GM23248 (cell line): Measurements from ENCODE around the gene TRAK1. TPM values are rescaled to one million over a fixed set of nuclear protein-coding genes. Genes with fewer than 3 reads are reported as not detected.

ENCODE experiments used
- DNase-seq: peaks from one replicate; pipeline ENCODE4 v3.0.0-alpha.2; 2015
- H2AFZ ChIP-seq: fragments of 200-600 bp; sonication (generic); 2 replicates; pipeline ENCODE4 v1.6.1; 2016; ENCODE audit warnings: antibody characterized with exemption
- H3F3A ChIP-seq: fragments of 200-600 bp; sonication (generic); 2 replicates; pipeline ENCODE4 v1.6.1; 2016; ENCODE audit warnings: mild to moderate bottlenecking, antibody characterized with exemption, mixed run types; ENCODE audit not compliant: insufficient read depth
- H3K27ac ChIP-seq: fragments of 200-600 bp; sonication (generic); 2 replicates; pipeline ENCODE4 v1.5.1; 2016; ENCODE audit warnings: mild to moderate bottlenecking
- H3K27me3 ChIP-seq: fragments of 200-600 bp; sonication (generic); replicated peaks from 2 replicates; pipeline ENCODE4 v1.6.1; 2016; ENCODE audit warnings: mild to moderate bottlenecking; ENCODE audit not compliant: insufficient read depth
- H3K36me3 ChIP-seq: fragments of 200-600 bp; sonication (generic); 2 replicates; pipeline ENCODE4 v1.6.1; 2016; ENCODE audit warnings: low read depth, mild to moderate bottlenecking
- H3K4me1 ChIP-seq: fragments of 200-600 bp; sonication (generic); 2 replicates; pipeline ENCODE4 v1.6.1; 2016; ENCODE audit warnings: mild to moderate bottlenecking; ENCODE audit not compliant: insufficient read depth
- H3K4me2 ChIP-seq: fragments of 200-600 bp; sonication (generic); one replicate; pipeline ENCODE4 v1.6.1; 2016; ENCODE audit warnings: mild to moderate bottlenecking; ENCODE audit not compliant: unreplicated experiment
- H3K4me3 ChIP-seq: fragments of 200-600 bp; sonication (generic); 2 replicates; pipeline ENCODE4 v1.5.1; 2016; ENCODE audit warnings: mild to moderate bottlenecking
- H3K79me2 ChIP-seq: fragments of 200-600 bp; sonication (generic); 2 replicates; pipeline ENCODE4 v1.6.1; 2016; ENCODE audit warnings: mild to moderate bottlenecking; ENCODE audit not compliant: insufficient read depth
- H3K9ac ChIP-seq: fragments of 200-600 bp; sonication (generic); 2 replicates; pipeline ENCODE4 v1.6.1; 2016; ENCODE audit warnings: mild to moderate bottlenecking
- H3K9me2 ChIP-seq: fragments of 200-600 bp; sonication (generic); 2 replicates; pipeline ENCODE4 v1.6.1; 2016; ENCODE audit warnings: mixed run types, mild to moderate bottlenecking, moderate library complexity; ENCODE audit not compliant: insufficient read depth
- H3K9me3 ChIP-seq: fragments of 200-600 bp; sonication (generic); one replicate; pipeline ENCODE4 v1.6.1; 2017; ENCODE audit warnings: low read depth
- H4K20me1 ChIP-seq: fragments of 200-600 bp; sonication (generic); 2 replicates; pipeline ENCODE4 v1.6.0; 2016; ENCODE audit not compliant: insufficient read depth
- EZH2 ChIP-seq: fragments of 200-600 bp; sonication (generic); IDR thresholded peaks from 2 replicates; pipeline ENCODE4 v1.6.1; 2018; ENCODE audit warnings: antibody characterized with exemption, mild to moderate bottlenecking; ENCODE audit not compliant: insufficient read depth, poor library complexity, severe bottlenecking
- EZH2phosphoT487 ChIP-seq: fragments of 200-600 bp; sonication (generic); IDR thresholded peaks from 2 replicates; pipeline ENCODE4 v1.6.1; 2018; ENCODE audit warnings: antibody characterized with exemption, moderate library complexity, mild to moderate bottlenecking, low read depth; ENCODE audit not compliant: insufficient read depth
- WGBS, 2 experiments: methylation state at CpG; one replicate each; pipeline ENCODE4 v1.1.6; 2015 to 2017; ENCODE audit warnings: low lambda C conversion rate in 2 of 2, low coverage in 1 of 2; ENCODE audit errors: missing lambda C conversion rate in 2 of 2; 5-methylcytosine and 5-hydroxymethylcytosine counted together
- in situ Hi-C: fragments of 300-500 bp; cut with MboI; formaldehyde crosslinking; loops from 2 replicates; pipeline ENCODE4 v1.15.0; 2020
- polyA plus RNA-seq: library from polyadenylated mRNA; unstranded; fragments of >200 nt; fragmentation: Nextera tagmentation; extraction: Ambion mirVana; gene quantifications from 2 replicates; pipeline ENCODE4 v1.2.1, GENCODE V29; 2016
- total RNA-seq: library from RNA; depleted of rRNA; stranded (reverse); fragments of >200 nt; shearing (Covaris generic); gene quantifications from 2 replicates; pipeline ENCODE4 v1.2.3, GENCODE V29; 2014

Gene TRAK1
- total and polyA plus RNA-seq, 2 experiments from 2014 or later, result 13.6 to 51.0 TPM

- Histone ChIP-seq H3K4me3 (no peak overlapping the region), H3K36me3 (no peaks in the 10 kb centered on the region), H3F3A (no peaks in the 10 kb centered on the region), H3K9me2 (no peaks in the 10 kb centered on the region), H3K4me1 (no peaks in the 10 kb centered on the region), H3K27me3 (peaks cover 46% of the 10 kb centered on the region), H2AFZ (no peak overlapping the region), H4K20me1 (no peaks in the 10 kb centered on the region), H3K9ac (no peak overlapping the region), H3K79me2 (no peaks in the 10 kb centered on the region), H3K9me3 (no peaks in the 10 kb centered on the region), H3K27ac (no peak overlapping the region), H3K4me2 (no peak overlapping the region)
- 6 to 8% methylated on average over 9 of the region's 9 CpGs for whole genome bisulfite sequencing, 2 experiments
- TF ChIP-seq EZH2, result no peak
- no peak for TF ChIP-seq EZH2phosphoT487
- in situ Hi-C loops, result loop anchor here (5.0 kb wide), 1 partner anchor 200 kb away; no protein-coding TSS in a partner anchor
- DNase-seq, result peak; percentile 69
These were observed 156.4 kb downstream of the TRAK1 start for GRCh38 chr3:42247576-42248027.

- Histone ChIP-seq H3K9me3 (no peaks in the 10 kb centered on the region), H3K9ac (no peak overlapping the region), H3K36me3 (no peaks in the 10 kb centered on the region), H3K4me2 (no peak overlapping the region), H3K27ac (no peak overlapping the region), H2AFZ (no peak overlapping the region), H3F3A (peaks cover under 1% of the 10 kb centered on the region; the same call in 1 of the 2 replicates), H3K4me3 (no peak overlapping the region), H3K79me2 (no peaks in the 10 kb centered on the region), H3K4me1 (peaks cover 19% of the 10 kb centered on the region), H3K9me2 (no peaks in the 10 kb centered on the region), H4K20me1 (no peaks in the 10 kb centered on the region), H3K27me3 (peaks cover 34% of the 10 kb centered on the region; the same call in 1 of the 2 replicates)
- TF ChIP-seq EZH2phosphoT487 (no peak), EZH2 (no peak)
- DNase-seq, result no peak
- WGBS, 2 experiments, result 67 to 96% methylated on average over 1 of the region's 1 CpG
- in situ Hi-C loops, result no loop called here
These were observed 159.6 kb downstream of the TRAK1 start for GRCh38 chr3:42250761-42251160.

GRCh38 chr3:42254566-42254965 lies 163.4 kb downstream of the TRAK1 start:
- no peaks in the 10 kb centered on the region for H3K36me3 ChIP-seq
- 59% methylated on average over 3 of the region's 3 CpGs for WGBS, 2 experiments
- no peak overlapping the region for H3K9ac ChIP-seq
- H3K9me2 ChIP-seq, result no peaks in the 10 kb centered on the region
- no peak overlapping the region for H3K4me2 ChIP-seq
- in situ Hi-C loops, result no loop called here
- no peaks in the 10 kb centered on the region for H3K9me3 ChIP-seq
- H3K4me3 ChIP-seq, result no peak overlapping the region
- H3K4me1 ChIP-seq, result peaks cover 31% of the 10 kb centered on the region
- no peaks in the 10 kb centered on the region for H3K79me2 ChIP-seq
- no peak overlapping the region for H2AFZ ChIP-seq
- no peak overlapping the region for H3K27ac ChIP-seq
- no peaks in the 10 kb centered on the region; the same call in 1 of the 2 replicates for H3K27me3 ChIP-seq
- DNase-seq, result no peak
- H4K20me1 ChIP-seq, result no peaks in the 10 kb centered on the region
- TF ChIP-seq EZH2 (no peak), EZH2phosphoT487 (no peak)
- H3F3A ChIP-seq, result peaks cover 7% of the 10 kb centered on the region

- DNase-seq, result peak; percentile 54
- in situ Hi-C loops, result no loop called here
- WGBS, 2 experiments, result 77 to 93% methylated on average over 1 of the region's 1 CpG
- H3K4me2 ChIP-seq, result peak overlapping the region; percentile 41
- TF ChIP-seq EZH2 (no peak), EZH2phosphoT487 (no peak)
- no peaks in the 10 kb centered on the region for H3K9me3 ChIP-seq
- no peaks in the 10 kb centered on the region for H3K9me2 ChIP-seq
- H4K20me1 ChIP-seq, result no peaks in the 10 kb centered on the region
- H3K27me3 ChIP-seq, result no peaks in the 10 kb centered on the region
- no peak overlapping the region for H2AFZ ChIP-seq
- H3K4me3 ChIP-seq, result no peak overlapping the region
- H3K4me1 ChIP-seq, result peaks cover 31% of the 10 kb centered on the region
- no peaks in the 10 kb centered on the region for H3K36me3 ChIP-seq
- H3K9ac ChIP-seq, result no peak overlapping the region
- H3K79me2 ChIP-seq, result no peaks in the 10 kb centered on the region
- H3K27ac ChIP-seq, result no peak overlapping the region
- H3F3A ChIP-seq, result peaks cover 8% of the 10 kb centered on the region
These were observed 165.1 kb downstream of the TRAK1 start for GRCh38 chr3:42256135-42256819.
